PC-9 (cell line): ENCODE results near the gene HIGD1B.

Experiments
- EZH2 ChIP-seq: fragments of 200-600 bp; sonication (generic); IDR thresholded peaks from 2 replicates; pipeline ENCODE4 v1.8.0; 2017; ENCODE audit warnings: antibody characterized with exemption, low read depth
- TF ChIP-seq, protein P1 (sequence below): fragments of 200-600 bp; sonication (generic); conservative IDR thresholded peaks from 2 replicates; pipeline ENCODE4 v1.6.1; 2017; ENCODE audit warnings: mixed run types, antibody characterized with exemption, mild to moderate bottlenecking, moderate library complexity

DNA sequence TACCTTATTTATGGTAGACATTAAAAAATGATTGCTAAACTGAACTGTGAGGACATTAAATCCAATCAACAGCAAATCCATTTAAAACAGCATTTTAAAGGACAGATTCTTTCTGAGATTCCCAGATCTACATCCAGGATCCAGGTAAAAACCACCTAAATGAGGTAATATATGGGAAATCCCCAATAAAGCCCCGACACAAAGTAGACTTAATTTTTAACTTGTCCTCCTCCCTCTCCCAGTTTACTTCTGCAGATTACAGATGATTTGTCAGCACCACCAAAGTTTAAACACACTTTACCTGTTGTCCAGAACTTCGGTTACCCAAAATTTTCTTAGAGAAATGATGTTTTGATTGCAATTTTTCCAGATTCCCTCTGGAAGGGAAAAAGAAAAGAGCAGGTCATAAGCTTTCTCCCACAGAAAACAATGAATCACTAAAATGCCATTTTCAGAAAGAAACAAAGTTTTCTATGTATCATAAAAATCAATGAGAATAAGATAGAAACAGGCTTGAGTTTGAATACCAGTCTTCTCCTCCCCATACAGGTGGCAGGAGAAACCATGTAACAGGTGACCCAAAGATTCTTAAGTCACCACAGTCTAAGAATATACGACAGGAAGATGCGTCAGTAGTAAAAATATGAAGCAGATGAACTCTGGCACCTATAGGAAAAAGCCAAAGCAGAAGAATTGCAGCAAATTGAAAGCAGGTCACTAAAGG is 40.4 kb upstream of the HIGD1B start:
- TF ChIP-seq, protein P1, sequence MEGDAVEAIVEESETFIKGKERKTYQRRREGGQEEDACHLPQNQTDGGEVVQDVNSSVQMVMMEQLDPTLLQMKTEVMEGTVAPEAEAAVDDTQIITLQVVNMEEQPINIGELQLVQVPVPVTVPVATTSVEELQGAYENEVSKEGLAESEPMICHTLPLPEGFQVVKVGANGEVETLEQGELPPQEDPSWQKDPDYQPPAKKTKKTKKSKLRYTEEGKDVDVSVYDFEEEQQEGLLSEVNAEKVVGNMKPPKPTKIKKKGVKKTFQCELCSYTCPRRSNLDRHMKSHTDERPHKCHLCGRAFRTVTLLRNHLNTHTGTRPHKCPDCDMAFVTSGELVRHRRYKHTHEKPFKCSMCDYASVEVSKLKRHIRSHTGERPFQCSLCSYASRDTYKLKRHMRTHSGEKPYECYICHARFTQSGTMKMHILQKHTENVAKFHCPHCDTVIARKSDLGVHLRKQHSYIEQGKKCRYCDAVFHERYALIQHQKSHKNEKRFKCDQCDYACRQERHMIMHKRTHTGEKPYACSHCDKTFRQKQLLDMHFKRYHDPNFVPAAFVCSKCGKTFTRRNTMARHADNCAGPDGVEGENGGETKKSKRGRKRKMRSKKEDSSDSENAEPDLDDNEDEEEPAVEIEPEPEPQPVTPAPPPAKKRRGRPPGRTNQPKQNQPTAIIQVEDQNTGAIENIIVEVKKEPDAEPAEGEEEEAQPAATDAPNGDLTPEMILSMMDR = no peak
- no peak for TF ChIP-seq EZH2
